K562 (cell line): ENCODE data around the gene LMCD1. TPM values are rescaled to one million over a fixed set of nuclear protein-coding genes. Genes with fewer than 3 reads are reported as not detected.

Source experiments
- ATAC-seq: fragments of 200-7000 bp; cut with Tn5 transposase; 3 replicates; pipeline ENCODE4 v1.9.1; 2020; ENCODE audit warnings: moderate library complexity
- BruUV-seq: library from RNA; stranded (reverse); fragments of 400-500 nt; replicated peaks from 2 replicates; lab custom pipeline; 2021; lab: Mats Ljungman, UMichigan
- CTCF ChIA-PET: fragments of 300-600 bp; formaldehyde crosslinking; extraction: SDS; loops from one replicate; lab custom pipeline; 2021; ENCODE audit warnings: low intra/inter-chr PET ratio; lab: Yijun Ruan, JAX
- POLR2A ChIA-PET: fragments of 300-600, 350-650 bp; sonication (Branson Sonifier 250); formaldehyde crosslinking; extraction: SDS; loops from one replicate; lab custom pipeline; 2021; ENCODE audit warnings: antibody characterized with exemption, inconsistent platforms; lab: Yijun Ruan, JAX
- DNase-seq, 4 experiments: peaks; one replicate each; pipeline versions ENCODE4 v3.0.0 to v3.0.0-alpha.2; 2011 to 2018; ENCODE audit warnings: low spot score in 3 of 4, mixed read lengths in 3 of 4; ENCODE audit errors: extremely low read depth in 1 of 4
- FAIRE-seq: peaks from 2 replicates; lab custom pipeline; 2011; peaks lifted over from hg19 to GRCh38; lab: Jason Lieb, UNC
- H2AFZ ChIP-seq: 2 replicates; pipeline ENCODE4 v1.6.0; 2011; ENCODE audit warnings: low read depth, low read length, control low read depth, inconsistent platforms
- H3K27ac ChIP-seq: fragments of 200-600 bp; 3 replicates; pipeline ENCODE4 v1.8.0; 2011; ENCODE audit warnings: low read depth, mild to moderate bottlenecking, control low read depth, inconsistent platforms, low read length, moderate library complexity, mixed read lengths; ENCODE audit errors: extremely low read depth
- H3K27me3 ChIP-seq, 2 experiments: fragments of 300-600 bp in 1 of 2; 2 replicates in 1 of 2; 3 replicates in 1 of 2; pipeline versions ENCODE4 v1.6.0 to v1.8.0; 2011; ENCODE audit warnings: inconsistent platforms in 2 of 2, low read length in 2 of 2, mild to moderate bottlenecking in 1 of 2, mixed read lengths in 1 of 2, moderate library complexity in 1 of 2; ENCODE audit not compliant: control insufficient read depth in 2 of 2, insufficient read depth in 2 of 2
- H3K36me3 ChIP-seq: fragments of 300-600 bp; 3 replicates; pipeline ENCODE4 v1.8.0; 2011; ENCODE audit warnings: mild to moderate bottlenecking, low read length, inconsistent platforms; ENCODE audit not compliant: control insufficient read depth, insufficient read depth
- H3K4me1 ChIP-seq, 2 experiments: fragments of 200-600 bp in 1 of 2; replicated peaks in 1 of 2; 2 replicates in 1 of 2; 3 replicates in 1 of 2; pipeline versions ENCODE4 v1.5.1 to v1.8.0; 2011; ENCODE audit warnings: inconsistent platforms in 2 of 2, low read length in 2 of 2, mild to moderate bottlenecking in 1 of 2, mixed read lengths in 1 of 2, moderate library complexity in 1 of 2; ENCODE audit not compliant: control insufficient read depth in 2 of 2, insufficient read depth in 2 of 2
- H3K4me2 ChIP-seq: 2 replicates; pipeline ENCODE4 v1.6.1; 2011; ENCODE audit warnings: low read length, control low read depth, inconsistent platforms, mixed read lengths; ENCODE audit not compliant: insufficient read depth
- H3K4me3 ChIP-seq: fragments of 200-600 bp; sonication (generic), shearing (Covaris generic); 2 replicates; pipeline ENCODE4 v1.5.1; 2016; ENCODE audit warnings: control low read depth, inconsistent platforms
- H3K79me2 ChIP-seq: fragments of 200-600 bp; 3 replicates; pipeline ENCODE4 v1.8.0; 2011; ENCODE audit warnings: low read length, inconsistent platforms; ENCODE audit not compliant: control insufficient read depth, insufficient read depth
- H3K9ac ChIP-seq, 2 experiments: 2 replicates each; pipeline versions ENCODE4 v1.6.0 to v1.6.1; 2011; ENCODE audit warnings: low read depth in 2 of 2, low read length in 2 of 2, control low read depth in 1 of 2, inconsistent platforms in 1 of 2, mild to moderate bottlenecking in 1 of 2, mixed read lengths in 1 of 2; ENCODE audit not compliant: insufficient read depth in 1 of 2
- H3K9me1 ChIP-seq: one replicate; pipeline ENCODE4 v1.6.0; 2011; ENCODE audit warnings: inconsistent platforms, mild to moderate bottlenecking, low read length, moderate library complexity; ENCODE audit not compliant: control insufficient read depth, insufficient read depth
- H3K9me3 ChIP-seq: replicated peaks from 2 replicates; pipeline ENCODE4 v1.5.1; 2011; ENCODE audit warnings: low read depth, low read length, inconsistent platforms; ENCODE audit not compliant: control insufficient read depth, insufficient read depth
- H4K20me1 ChIP-seq: replicated peaks from 2 replicates; pipeline ENCODE4 v1.6.1; 2011; ENCODE audit warnings: low read length, inconsistent platforms, mixed read lengths; ENCODE audit not compliant: control insufficient read depth, insufficient read depth
- ARID3A ChIP-seq: IDR thresholded peaks from 2 replicates; pipeline ENCODE4 v1.6.1; 2012; ENCODE audit warnings: low read depth, low read length, improper control_type of control experiment, borderline replicate concordance
- CREB3L1 ChIP-seq: fragments of 450-650 bp; IDR thresholded peaks from 2 replicates; pipeline ENCODE4 v1.6.1; 2014; ENCODE audit warnings: low read depth, mild to moderate bottlenecking, moderate library complexity, borderline replicate concordance
- E2F3 ChIP-seq: fragments of 250-450 bp; sonication (Bioruptor Pico); IDR thresholded peaks from 2 replicates; pipeline ENCODE4 v1.4.0; 2020; ENCODE audit warnings: mild to moderate bottlenecking
- ESRRA ChIP-seq: fragments of 450-650 bp; IDR thresholded peaks from 2 replicates; pipeline ENCODE4 v1.6.1; 2014; ENCODE audit warnings: low read depth, mild to moderate bottlenecking, moderate library complexity, borderline replicate concordance
- FOXP4 ChIP-seq: sonication (generic); formaldehyde crosslinking; IDR thresholded peaks from 2 replicates; pipeline ENCODE4 v1.8.0; 2022; ENCODE audit warnings: mild to moderate bottlenecking, missing genetic modification reagents, borderline replicate concordance
- RCOR1 ChIP-seq, 2 experiments: IDR thresholded peaks; 2 replicates each; pipeline ENCODE4 v1.6.1; 2012; ENCODE audit warnings: low read depth in 2 of 2, low read length in 2 of 2, borderline replicate concordance in 1 of 2, improper control_type of control experiment in 1 of 2
- ZBTB11 ChIP-seq, 3 experiments: fragments of 200-800 bp in 1 of 3; fragments of 250-450 bp in 1 of 3; fragments of 450-650 bp in 1 of 3; sonication (Bioruptor Pico) in 1 of 3; sonication (Bioruptor generic) in 1 of 3; formaldehyde crosslinking in 1 of 3; IDR thresholded peaks; 2 replicates each; pipeline versions ENCODE4 v1.6.1 to v1.8.0; 2016 to 2022; ENCODE audit warnings: mild to moderate bottlenecking in 2 of 3, missing genetic modification characterization in 2 of 3, missing compliant biosample characterization in 1 of 3, moderate library complexity in 1 of 3
- WGBS: fragments of 100-300 bp; shearing (Covaris generic); methylation state at CpG from one replicate; pipeline ENCODE4 v1.1.6; 2016; ENCODE audit warnings: low coverage, mixed read lengths; ENCODE audit not compliant: insufficient coverage; ENCODE audit errors: missing lambda C conversion rate; 5-methylcytosine and 5-hydroxymethylcytosine counted together
- in situ Hi-C: fragments of 300-500 bp; cut with MboI; formaldehyde crosslinking; loops from 4 replicates; pipeline ENCODE4 v1.15.0; 2018; ENCODE audit warnings: inconsistent platforms, mixed read lengths
- intact Hi-C: fragments of 100-400 bp; cut with micrococcal nuclease; formaldehyde crosslinking; loops from 2 replicates; pipeline ENCODE4 v1.14.2; 2022
- polyA plus RNA-seq, 8 experiments: library from polyadenylated mRNA; depleted of rRNA in 4 of 8; stranded (reverse) in 5 of 8; unstranded in 3 of 8; fragments of >200 nt; fragmentation: Nextera tagmentation in 2 of 8; fragmentation: Illumina TruSeq in 1 of 8; extraction: Ambion mirVana in 2 of 8; extraction: Trizol in 1 of 8; gene quantifications; 2 replicates each; pipeline versions ENCODE4 v1.2.1 to v1.2.3, GENCODE V29; 2011 to 2014; ENCODE audit warnings: inconsistent platforms in 1 of 8, missing spikeins in 1 of 8
- total RNA-seq, 7 experiments: library from RNA; depleted of rRNA in 6 of 7; stranded (reverse); fragments of >200 nt in 6 of 7; fragmentation: Illumina TruSeq in 2 of 7; extraction: Trizol in 2 of 7; gene quantifications; 2 replicates each; pipeline versions ENCODE4 v1.2.1 to v1.2.3, GENCODE V29; 2011 to 2021; ENCODE audit warnings: low replicate concordance in 1 of 7

The LMCD1 gene
- total and polyA plus RNA-seq, 9 of the 15 experiments (the other 6 are each of a cell fraction or from before 2014, with no cell fraction given), result 0.60 TPM; not detected in 8

GRCh38 chr3:8567784-8568575, 66.4 kb downstream of the LMCD1 start (continued):
- TF ChIP-seq E2F3 (no peak), ARID3A (no peak), RCOR1 (IDR thresholded peaks at IDR 0.05; ENCODE audit: borderline replicate concordance in 1 of 2, low read depth in 2 of 2, low read length in 2 of 2) (no peak), CREB3L1 (no peak)
- TF ChIP-seq, all 486 proteins: peak for 0

- H3K4me2 ChIP-seq, result no peak overlapping the region
- no peaks in the 10 kb centered on the region for H4K20me1 ChIP-seq
- no peaks in the 10 kb centered on the region for H3K9me1 ChIP-seq
- CTCF ChIA-PET, result no interaction called here
- no peak for FAIRE-seq
- intact Hi-C loops, result no loop called here
- H3K27me3 ChIP-seq, result no peaks in the 10 kb centered on the region
- H3K27ac ChIP-seq, result no peak overlapping the region
- no peaks in the 10 kb centered on the region for H3K79me2 ChIP-seq
- H3K36me3 ChIP-seq, result no peaks in the 10 kb centered on the region
- 0% methylated on average over 3 of the region's 3 CpGs for WGBS
- BruUV-seq, result no TSS peak
- no peaks in the 10 kb centered on the region for H3K4me1 ChIP-seq
- TF ChIP-seq ESRRA (no peak), FOXP4 (no peak), ZBTB11 (CRISPR knock-in tag; IDR thresholded peaks at IDR 0.05) (no peak)
- no peak for DNase-seq
- H3K4me3 ChIP-seq, result no peak overlapping the region
- H3K9ac ChIP-seq, result no peak overlapping the region
- in situ Hi-C loops, result no loop called here
- no peak overlapping the region for H2AFZ ChIP-seq
- POLR2A ChIA-PET, result no interaction called here
- no peaks in the 10 kb centered on the region for H3K9me3 ChIP-seq
- ATAC-seq, result no peak
Observed at GRCh38 chr3:8571256-8571655, 69.6 kb downstream of the LMCD1 start.
